ENCODE results near the gene C20orf141.
"Not testable (repeated sequence)": the region's sequence is repeated elsewhere in the genome, so short reads cannot be mapped to it uniquely, and the experiment has no call there.

C20orf141 gene, protein sequence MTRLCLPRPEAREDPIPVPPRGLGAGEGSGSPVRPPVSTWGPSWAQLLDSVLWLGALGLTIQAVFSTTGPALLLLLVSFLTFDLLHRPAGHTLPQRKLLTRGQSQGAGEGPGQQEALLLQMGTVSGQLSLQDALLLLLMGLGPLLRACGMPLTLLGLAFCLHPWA

GRCh38 chr20:2814587-2815051 is at the start of gene C20orf141:
Gene C20orf141, plus strand, starts transcription at chr20:2814987. Its CDS starts 198 bp downstream, at chr20:2815185.
- no peak for DNase-seq

GRCh38 chr20:2767768-2768631 is 46.8 kb upstream of the C20orf141 start:
- DNase-seq = peak in 1 of 51 donors; percentile 9

- DNase-seq = no peak
Observed at GRCh38 chr20:2768632-2769015, 46.2 kb upstream of the C20orf141 start.

DNA sequence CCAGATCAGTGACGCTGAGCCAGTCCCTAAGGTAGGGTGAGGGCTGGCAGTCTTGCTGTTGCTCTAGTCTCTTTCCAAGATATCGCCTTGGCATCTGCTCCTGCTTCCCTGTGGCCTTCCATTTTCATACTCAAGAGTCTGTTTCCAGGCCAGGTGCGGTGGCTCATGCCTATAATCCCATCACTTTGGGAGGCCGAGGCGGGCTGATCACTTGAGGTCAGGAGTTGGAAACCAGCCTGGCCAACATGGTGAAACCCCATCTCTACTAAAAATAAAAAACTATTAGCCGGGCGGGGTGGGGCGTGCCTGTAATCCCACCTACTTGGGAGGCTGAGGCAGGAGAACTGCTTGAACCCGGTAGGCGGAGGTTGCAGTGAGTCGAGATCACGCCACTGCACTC is 44.7 kb upstream of the C20orf141 start:
- not testable (repeated sequence) for DNase-seq

- DNase-seq = no peak
Observed at GRCh38 chr20:2771631-2772080, 43.1 kb upstream of the C20orf141 start.

DNA sequence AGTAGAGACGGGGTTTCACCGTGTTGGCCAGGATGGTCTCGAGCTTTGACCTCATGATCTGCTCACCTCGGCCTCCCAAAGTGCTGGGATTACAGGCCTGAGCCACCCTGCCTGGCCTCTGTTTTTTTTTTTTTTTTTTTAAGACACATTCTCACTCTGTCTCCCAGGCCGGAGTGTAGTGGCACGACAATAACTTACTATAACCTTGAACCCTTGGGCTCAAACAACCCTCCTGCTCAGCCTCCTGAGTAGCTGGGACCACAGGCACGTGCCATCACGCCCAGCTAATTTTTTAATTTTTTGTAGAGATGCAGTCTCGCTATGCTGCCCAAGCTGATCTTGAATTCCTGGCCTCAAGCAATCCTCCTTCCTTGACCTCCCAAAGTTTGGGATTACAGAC is 41.0 kb upstream of the C20orf141 start:
- no peak for DNase-seq

GRCh38 chr20:2775139-2775538 is 39.6 kb upstream of the C20orf141 start:
- DNase-seq = no peak

DNA sequence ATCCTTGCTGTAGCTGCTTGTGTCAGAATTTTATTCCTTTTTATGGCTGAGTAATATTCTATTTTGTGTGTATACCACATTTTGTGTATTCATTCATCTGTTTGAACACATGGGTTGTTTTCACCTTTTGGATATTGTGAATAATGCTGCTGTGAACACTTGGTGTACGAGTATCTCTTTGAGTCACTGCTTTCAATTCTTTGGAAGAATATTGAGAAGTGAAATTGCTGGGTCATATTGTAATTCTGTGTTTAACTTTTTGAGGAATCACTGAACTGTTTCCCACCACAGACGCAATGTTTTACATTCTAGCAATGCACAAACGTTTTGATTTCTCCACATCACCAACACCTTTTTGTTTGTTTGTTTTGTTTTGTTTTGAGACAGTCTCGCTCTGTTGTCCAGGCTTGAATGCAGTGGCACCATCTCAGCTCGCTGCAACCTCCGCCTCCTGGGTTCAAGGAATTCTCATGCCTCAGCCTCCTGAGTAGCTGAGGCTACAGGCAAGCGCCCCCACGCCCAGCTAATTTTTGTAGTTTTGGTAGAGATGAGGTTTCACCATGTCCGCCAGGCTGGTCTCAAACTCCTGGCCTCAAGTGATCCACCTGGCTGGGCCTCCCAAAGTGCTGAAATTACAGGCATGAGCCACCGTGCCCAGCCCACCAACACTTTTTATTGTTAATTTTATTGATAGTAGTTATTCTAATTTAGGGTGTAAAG is 36.0 kb upstream of the C20orf141 start:
- DNase-seq = no peak

DNA sequence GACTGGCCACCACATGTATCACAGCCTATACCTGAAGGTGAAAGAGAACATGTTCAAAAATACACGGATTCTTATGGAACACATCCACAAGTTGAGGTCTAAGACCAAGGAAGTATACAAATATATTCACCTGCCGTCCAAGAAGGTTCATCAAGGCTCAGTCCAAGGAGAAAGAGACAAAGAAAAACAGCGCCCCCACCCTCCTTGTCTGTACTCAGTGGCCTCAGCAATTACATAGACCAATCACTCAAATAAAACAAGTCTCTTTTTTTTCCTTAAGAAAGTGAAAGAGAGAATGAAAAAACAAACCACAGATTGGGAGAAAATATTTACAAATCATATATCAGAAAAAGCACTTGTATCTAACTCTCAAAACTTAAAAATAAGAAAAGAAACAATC is 33.8 kb upstream of the C20orf141 start:
- DNase-seq = no peak

GRCh38 chr20:2783908-2784566 is 30.8 kb upstream of the C20orf141 start:
- no peak for DNase-seq

GRCh38 chr20:2793471-2793870 is 21.3 kb upstream of the C20orf141 start:
- no peak for DNase-seq

DNA sequence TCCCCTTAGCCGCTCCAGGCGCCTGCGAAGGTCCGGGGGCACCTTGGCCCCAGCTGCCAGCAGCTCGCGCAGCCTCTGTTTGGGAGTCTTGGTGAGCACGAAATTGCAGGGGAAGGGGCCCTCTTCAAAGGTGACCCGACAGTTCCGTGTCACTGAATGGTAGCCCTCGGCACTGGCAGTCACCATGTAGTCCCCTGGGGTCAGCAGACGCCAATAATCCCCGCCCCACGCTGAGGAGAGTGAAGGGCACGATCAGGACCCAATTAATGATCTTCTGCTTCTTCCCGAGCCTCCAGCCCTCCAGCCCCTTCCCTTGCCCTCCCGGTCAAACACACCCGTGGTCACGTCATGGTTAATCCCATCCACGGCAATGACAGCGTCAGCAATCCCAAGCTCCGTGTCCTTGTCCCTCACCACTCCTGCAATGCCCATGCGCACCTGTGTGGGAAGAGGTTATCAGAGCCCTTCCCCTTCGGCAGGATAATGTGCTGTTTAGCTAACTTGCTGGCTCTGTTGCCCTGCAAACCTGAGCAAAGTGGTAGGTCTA is 20.5 kb upstream of the C20orf141 start:
- no peak for DNase-seq

GRCh38 chr20:2794866-2795447 is 19.8 kb upstream of the C20orf141 start:
- DNase-seq = no peak

GRCh38 chr20:2795451-2795850 is 19.3 kb upstream of the C20orf141 start:
- DNase-seq = no peak

DNA sequence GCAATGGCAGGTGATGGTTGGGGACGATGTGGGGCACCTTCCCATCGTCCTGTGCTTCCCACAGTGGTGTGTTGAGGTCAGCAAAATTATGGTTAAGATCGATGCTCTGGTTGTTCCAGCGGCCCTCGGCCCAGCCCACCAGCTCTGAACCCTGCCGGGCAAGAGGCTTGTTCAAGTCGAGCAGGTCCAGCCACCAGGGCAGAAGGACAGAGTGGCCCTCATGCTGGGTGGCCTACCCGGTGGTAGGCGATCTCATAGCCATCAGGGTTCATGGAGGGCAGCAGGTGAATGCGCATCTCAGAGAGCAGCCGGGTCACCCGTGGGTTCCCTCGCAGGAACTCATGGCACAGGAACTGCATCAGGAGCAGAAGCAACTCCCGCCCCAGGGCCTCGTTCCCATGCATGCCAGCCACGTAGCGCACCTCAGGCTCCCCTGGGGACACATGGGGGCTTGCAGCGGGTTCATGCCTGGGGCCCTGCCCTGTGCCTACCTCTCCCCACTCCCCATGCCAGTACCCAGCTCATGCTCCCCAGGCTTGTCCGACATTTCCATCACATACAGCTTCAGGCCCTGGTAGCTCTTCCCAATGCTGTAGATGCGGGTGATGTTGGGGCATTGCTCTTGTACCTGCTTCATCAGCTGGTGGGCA is 18.7 kb upstream of the C20orf141 start:
- DNase-seq = no peak

- no peak for DNase-seq
Observed at GRCh38 chr20:2797136-2797983, 17.4 kb upstream of the C20orf141 start.

GRCh38 chr20:2798095-2798805 is 16.5 kb upstream of the C20orf141 start:
- no peak for DNase-seq

DNA sequence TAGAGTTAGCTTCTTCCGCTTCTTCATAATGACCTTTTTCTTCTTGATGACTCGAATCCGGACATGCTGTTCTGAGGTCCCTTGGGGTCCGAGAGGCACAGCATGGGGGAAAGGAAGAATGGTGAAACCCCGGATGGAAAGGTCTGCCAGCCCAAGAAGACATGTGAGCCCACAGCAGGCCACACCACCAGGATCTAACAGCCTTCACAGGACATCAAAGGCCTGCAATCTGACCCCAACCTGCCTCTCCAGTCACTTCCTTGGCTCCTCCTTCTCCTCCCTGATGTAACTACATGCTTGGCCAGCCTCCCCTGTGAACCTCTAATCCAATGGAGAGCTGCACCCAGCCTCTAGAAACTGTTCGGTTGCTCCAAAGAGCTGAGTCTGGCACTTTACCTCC is 16.0 kb upstream of the C20orf141 start:
- no peak for DNase-seq

- DNase-seq = no peak
Observed at GRCh38 chr20:2799271-2799670, 15.5 kb upstream of the C20orf141 start.

Data from hypothalamus (tissue), 51 donors.